Measurements from ENCODE around the gene LARP1.
"Not testable (repeated sequence)": the region's sequence is repeated elsewhere in the genome, so short reads cannot be mapped to it uniquely, and the experiment has no call there.

The LARP1 gene

GRCh38 chr5:154824070-154824469, 68.9 kb downstream of the LARP1 start:
- no peak for DNase-seq (ENCODE audit: low read depth in 2 of 2)

GRCh38 chr5:154829181-154829588, 74.0 kb downstream of the LARP1 start:
- no peak for DNase-seq (ENCODE audit: low read depth in 2 of 2)

- no peak for DNase-seq (ENCODE audit: low read depth in 2 of 2)
Measured at GRCh38 chr5:154829589-154830218, 74.5 kb downstream of the LARP1 start.

- DNase-seq (ENCODE audit: low read depth in 2 of 2), result no peak
Measured at GRCh38 chr5:154830219-154830595, 75.0 kb downstream of the LARP1 start.

GRCh38 chr5:154830596-154830995, 75.4 kb downstream of the LARP1 start:
- no peak for DNase-seq (ENCODE audit: low read depth in 2 of 2)

GRCh38 chr5:154831451-154831850, 76.3 kb downstream of the LARP1 start:
- no peak for DNase-seq (ENCODE audit: low read depth in 2 of 2)

GRCh38 chr5:154832804-154833203, 77.6 kb downstream of the LARP1 start:
- DNase-seq (ENCODE audit: low read depth in 2 of 2), result not testable (repeated sequence)

GRCh38 chr5:154834053-154834452, 78.9 kb downstream of the LARP1 start:
- DNase-seq (ENCODE audit: low read depth in 2 of 2), result no peak

- not testable (repeated sequence) for DNase-seq (ENCODE audit: low read depth in 2 of 2)
Measured at GRCh38 chr5:154835701-154836052, 80.5 kb downstream of the LARP1 start.

GRCh38 chr5:154836225-154836624, 81.0 kb downstream of the LARP1 start:
- no peak for DNase-seq (ENCODE audit: low read depth in 2 of 2)

GRCh38 chr5:154837009-154837901, 82.1 kb downstream of the LARP1 start:
- no peak for DNase-seq (ENCODE audit: low read depth in 2 of 2)

- DNase-seq (ENCODE audit: low read depth in 2 of 2), result no peak
Measured at GRCh38 chr5:154840435-154841272, 85.5 kb downstream of the LARP1 start.

- DNase-seq (ENCODE audit: low read depth in 2 of 2), result no peak
Measured at GRCh38 chr5:154841273-154841661, 86.1 kb downstream of the LARP1 start.

GRCh38 chr5:154842689-154843530, 87.7 kb downstream of the LARP1 start:
- DNase-seq (ENCODE audit: low read depth in 2 of 2), result no peak

GRCh38 chr5:154844809-154845208, 89.6 kb downstream of the LARP1 start:
- DNase-seq (ENCODE audit: low read depth in 2 of 2), result no peak

GRCh38 chr5:154849264-154849785, 94.1 kb downstream of the LARP1 start:
- no peak for DNase-seq (ENCODE audit: low read depth in 2 of 2)

GRCh38 chr5:154849791-154850201, 94.6 kb downstream of the LARP1 start:
- no peak for DNase-seq (ENCODE audit: low read depth in 2 of 2)

- DNase-seq (ENCODE audit: low read depth in 2 of 2), result no peak
Measured at GRCh38 chr5:154850255-154851062, 95.3 kb downstream of the LARP1 start, which contains the start of gene FAXDC2. TSS of gene FAXDC2 (minus strand) at chr5:154850603. CDS start at chr5:154838178, 12,425 bp downstream.

- no peak for DNase-seq (ENCODE audit: low read depth in 2 of 2)
Measured at GRCh38 chr5:154851351-154851750, 96.2 kb downstream of the LARP1 start.
